HCT116 (cell line): ENCODE measurements around the gene FIP1L1. TPM values are rescaled to one million over a fixed set of nuclear protein-coding genes. Genes with fewer than 3 reads are reported as not detected.

Source experiments
- ATAC-seq: fragments of 200-7000 bp; cut with Tn5 transposase; 2 replicates; pipeline ENCODE4 v1.9.1; 2020; ENCODE audit warnings: mild to moderate bottlenecking, moderate library complexity
- BruUV-seq: library from RNA; stranded (reverse); fragments of 400-500 nt; replicated peaks from 2 replicates; lab custom pipeline; 2021; lab: Mats Ljungman, UMichigan
- CTCF ChIA-PET: fragments of 300-600 bp; sonication (Branson Sonifier 250); formaldehyde crosslinking; loops from one replicate; lab custom pipeline; 2021; ENCODE audit warnings: antibody characterized with exemption; lab: Charles Lee
- POLR2A ChIA-PET: fragments of 300-600, 350-600 bp; sonication (Branson Sonifier 250); formaldehyde crosslinking; loops from one replicate; lab custom pipeline; 2021; ENCODE audit warnings: antibody characterized with exemption; lab: Charles Lee
- RAD21 ChIA-PET, 2 experiments: fragments of 300-600 bp; sonication (Branson Sonifier 250); formaldehyde crosslinking; loops; one replicate each; lab custom pipeline; 2023; ENCODE audit warnings: low total read pairs in 2 of 2; ENCODE audit not compliant: uncharacterized antibody in 2 of 2, unreplicated experiment in 2 of 2, low non-redundant PET in 1 of 2; lab: Charles Lee
- DNase-seq: peaks from one replicate; pipeline ENCODE4 v3.0.0-alpha.2; 2010; ENCODE audit warnings: low read depth, low spot score
- H2AFZ ChIP-seq: fragments of 200-600 bp; shearing (Covaris generic), sonication (generic); 2 replicates; pipeline ENCODE4 v1.6.1; 2017; ENCODE audit warnings: low read depth, mixed run types, mixed read lengths, antibody characterized with exemption, low read length; ENCODE audit not compliant: poor library complexity, severe bottlenecking
- H3K27ac ChIP-seq: 2 replicates; pipeline ENCODE4 v1.5.1; 2012; ENCODE audit warnings: low read depth, low read length
- H3K27me3 ChIP-seq: fragments of 200-600 bp; sonication (generic); 2 replicates; pipeline ENCODE4 v1.6.1; 2016; ENCODE audit warnings: mixed run types, low read length, mixed read lengths; ENCODE audit not compliant: insufficient read depth
- H3K36me3 ChIP-seq, 2 experiments: fragments of 200-500 bp in 1 of 2; fragments of 200-600 bp in 1 of 2; sonication (Bioruptor generic) in 1 of 2; sonication (generic) in 1 of 2; 2 replicates each; pipeline versions ENCODE4 v1.5.1 to v1.6.1; 2014 to 2016; ENCODE audit warnings: low read length in 2 of 2, inconsistent platforms in 1 of 2, mixed read lengths in 1 of 2, mixed run types in 1 of 2; ENCODE audit not compliant: insufficient read depth in 2 of 2, control insufficient read depth in 1 of 2
- H3K4me1 ChIP-seq, 2 experiments: fragments of 200-600 bp in 1 of 2; sonication (generic) in 1 of 2; 2 replicates each; pipeline versions ENCODE4 v1.5.1 to v1.6.1; 2012 to 2017; ENCODE audit warnings: low read length in 2 of 2, inconsistent platforms in 1 of 2, mild to moderate bottlenecking in 1 of 2, mixed read lengths in 1 of 2, mixed run types in 1 of 2, moderate library complexity in 1 of 2; ENCODE audit not compliant: insufficient read depth in 2 of 2, control insufficient read depth in 1 of 2
- H3K4me2 ChIP-seq: fragments of 200-600 bp; sonication (generic); 2 replicates; pipeline ENCODE4 v1.6.1; 2017; ENCODE audit warnings: mixed run types, low read length, mixed read lengths
- H3K4me3 ChIP-seq, 2 experiments: fragments of 200-600 bp in 1 of 2; sonication (generic) in 1 of 2; replicated peaks in 1 of 2; 2 replicates each; pipeline ENCODE4 v1.5.1; 2011 to 2016; ENCODE audit warnings: low read length in 2 of 2, control low read depth in 1 of 2, low read depth in 1 of 2, mild to moderate bottlenecking in 1 of 2, mixed read lengths in 1 of 2, mixed run types in 1 of 2
- H3K79me2 ChIP-seq: fragments of 200-600 bp; sonication (generic); 2 replicates; pipeline ENCODE4 v1.6.1; 2017; ENCODE audit warnings: mild to moderate bottlenecking, mixed run types, low read length, moderate library complexity, mixed read lengths; ENCODE audit not compliant: insufficient read depth
- H3K9ac ChIP-seq: fragments of 200-600 bp; sonication (generic); 2 replicates; pipeline ENCODE4 v1.6.1; 2016; ENCODE audit warnings: low read length, mixed read lengths
- H3K9me2 ChIP-seq: fragments of 200-600 bp; sonication (generic), shearing (Covaris generic); 2 replicates; pipeline ENCODE4 v1.6.1; 2017; ENCODE audit warnings: mixed run types, mild to moderate bottlenecking, moderate library complexity; ENCODE audit not compliant: insufficient read depth
- H3K9me3 ChIP-seq, 2 experiments: fragments of 200-500 bp in 1 of 2; fragments of 200-600 bp in 1 of 2; sonication (Bioruptor generic) in 1 of 2; sonication (generic) in 1 of 2; 2 replicates each; pipeline ENCODE4 v1.6.1; 2014 to 2017; ENCODE audit warnings: low read length in 2 of 2, mixed read lengths in 2 of 2, inconsistent platforms in 1 of 2, low read depth in 1 of 2, mild to moderate bottlenecking in 1 of 2, mixed run types in 1 of 2, moderate library complexity in 1 of 2; ENCODE audit not compliant: control insufficient read depth in 1 of 2, insufficient read depth in 1 of 2
- H4K20me1 ChIP-seq: fragments of 200-600 bp; sonication (generic), shearing (Covaris generic); 2 replicates; pipeline ENCODE4 v1.6.1; 2017; ENCODE audit warnings: mixed run types, mild to moderate bottlenecking, moderate library complexity; ENCODE audit not compliant: insufficient read depth
- EGR1 ChIP-seq: IDR thresholded peaks from 2 replicates; pipeline ENCODE4 v1.6.1; 2012; ENCODE audit warnings: low read depth
- EZH2 ChIP-seq: fragments of 200-600 bp; sonication (generic); IDR thresholded peaks from 2 replicates; pipeline ENCODE4 v1.6.1; 2017; ENCODE audit warnings: antibody characterized with exemption, mixed run types
- EZH2phosphoT487 ChIP-seq: fragments of 200-600 bp; IDR thresholded peaks from 2 replicates; pipeline ENCODE4 v1.6.1; 2018; ENCODE audit warnings: antibody characterized with exemption, borderline replicate concordance
- RAD21 ChIP-seq: IDR thresholded peaks from 2 replicates; pipeline ENCODE4 v1.6.1; 2012; ENCODE audit warnings: low read depth, mild to moderate bottlenecking
- SP1 ChIP-seq: IDR thresholded peaks from 2 replicates; pipeline ENCODE4 v1.6.1; 2012; ENCODE audit warnings: low read depth
- YY1 ChIP-seq: IDR thresholded peaks from 2 replicates; pipeline ENCODE4 v1.6.1; 2011; ENCODE audit warnings: low read length, low read depth, moderate library complexity, mild to moderate bottlenecking; ENCODE audit not compliant: insufficient replicate concordance; ENCODE audit errors: extremely low read depth
- ZBTB33 ChIP-seq: IDR thresholded peaks from 2 replicates; pipeline ENCODE4 v1.6.1; 2011; ENCODE audit warnings: mild to moderate bottlenecking, low read length, moderate library complexity; ENCODE audit not compliant: insufficient replicate concordance; ENCODE audit errors: extremely low read depth
- intact Hi-C: fragments of 100-400 bp; cut with micrococcal nuclease; formaldehyde crosslinking; loops from 2 replicates; pipeline ENCODE4 v1.10.0; 2022
- total RNA-seq: library from RNA; stranded (reverse); gene quantifications from one replicate; pipeline ENCODE4 v1.2.1, GENCODE V29; 2021; ENCODE audit not compliant: unreplicated experiment

Gene FIP1L1
- total RNA-seq, 1 experiment from 2014 or later: 63.6 TPM

GRCh38 chr4:53371843-53372521 is 5.5 kb upstream of the FIP1L1 start:
- H3K9me3 ChIP-seq: no peaks in the 10 kb centered on the region
- H3K9me2 ChIP-seq: no peaks in the 10 kb centered on the region
- H3K27ac ChIP-seq: no peak overlapping the region
- ChIA-PET CTCF (no interaction called here), RAD21 (no interaction called here), POLR2A (no interaction called here)
- no peak for TF ChIP-seq EGR1
- TF ChIP-seq ZBTB33: no peak
- no peak for TF ChIP-seq EZH2phosphoT487
- no peak for TF ChIP-seq RAD21
- no peak for TF ChIP-seq SP1
- no peak for TF ChIP-seq YY1
- TF ChIP-seq EZH2: no peak
- no peak overlapping the region for H3K4me2 ChIP-seq
- intact Hi-C loops: no loop called here
- no peaks in the 10 kb centered on the region for H3K79me2 ChIP-seq
- BruUV-seq: no TSS peak
- ATAC-seq (no peak), DNase-seq (no peak)
- no peaks in the 10 kb centered on the region for H3K36me3 ChIP-seq
- no peak overlapping the region for H3K4me3 ChIP-seq
- H3K4me1 ChIP-seq: peaks cover 2 to 5% of the 10 kb centered on the region in 2 experiments; a peak in 2 of 4 replicates
- H3K27me3 ChIP-seq: no peaks in the 10 kb centered on the region
- no peaks in the 10 kb centered on the region for H4K20me1 ChIP-seq
- H3K9ac ChIP-seq: no peak overlapping the region
- H2AFZ ChIP-seq: no peak overlapping the region
